Adrenal gland (tissue), 12 donors: ENCODE measurements around the gene ATG4D. TPM values are rescaled to one million over a fixed set of nuclear protein-coding genes. Genes with fewer than 3 reads are reported as not detected.

Experiments
- DNase-seq, 7 donors: peaks; one replicate each; pipeline ENCODE4 v3.0.0-alpha.2; 2019 to 2020
- H3K27ac ChIP-seq, 5 donors: fragments of 200-600 bp; sonication (generic) in 4 of 5; 1 replicate in 3 of 5; 2 replicates in 2 of 5; pipeline versions ENCODE4 v1.5.1 to v1.8.0; 2016 to 2020; ENCODE audit warnings: mild to moderate bottlenecking in 1 of 5
- H3K27me3 ChIP-seq: fragments of 200-600 bp; 2 replicates; pipeline ENCODE4 v1.8.0; 2021
- H3K36me3 ChIP-seq, 2 donors: fragments of 200-600 bp; replicated peaks in 1 of 2; 1 replicate in 1 of 2; 2 replicates in 1 of 2; pipeline versions ENCODE4 v1.5.1 to v1.8.0; 2018 to 2022
- H3K4me1 ChIP-seq, 2 donors: fragments of 200-600 bp; replicated peaks in 1 of 2; 1 replicate in 1 of 2; 2 replicates in 1 of 2; pipeline versions ENCODE4 v1.5.1 to v1.8.0; 2018 to 2021
- H3K4me3 ChIP-seq, 4 donors: fragments of 200-600 bp; sonication (generic) in 3 of 4; one replicate each; pipeline ENCODE4 v1.5.1; 2016 to 2018
- H3K9me3 ChIP-seq, 3 donors: fragments of 200-600 bp; sonication (generic) in 1 of 3; replicated peaks in 1 of 3; 1 replicate in 2 of 3; 2 replicates in 1 of 3; pipeline versions ENCODE4 v1.5.1 to v1.8.0; 2016 to 2021
- CTCF ChIP-seq, 6 experiments: fragments of 450-650 bp in 4 of 6; fragments of 200-600 bp in 2 of 6; sonication (generic) in 1 of 6; IDR thresholded peaks; 1 replicate in 5 of 6; 2 replicates in 1 of 6; pipeline versions ENCODE4 v1.5.1 to v1.8.0; 2016 to 2021; ENCODE audit warnings: antibody characterized with exemption in 6 of 6, mild to moderate bottlenecking in 2 of 6, moderate library complexity in 1 of 6
- POLR2A ChIP-seq, 2 donors: fragments of 450-650 bp; IDR thresholded peaks; one replicate each; pipeline ENCODE4 v1.6.1; 2017; ENCODE audit warnings: antibody characterized with exemption in 2 of 2, mild to moderate bottlenecking in 2 of 2, moderate library complexity in 1 of 2
- WGBS, 4 donors: extraction: QIAGEN DNeasy Blood & Tissue Kit in 2 of 4; methylation state at CpG; one replicate each; pipeline versions ENCODE4 v1.1.5 to v1.1.7; 2013 to 2017; 5-methylcytosine and 5-hydroxymethylcytosine counted together
- intact Hi-C, 2 donors: fragments of 100-400 bp; cut with DNase I; formaldehyde crosslinking; loops; one replicate each; pipeline versions ENCODE4 v1.14.1 to v1.15.0; 2022 to 2023
- polyA plus RNA-seq, 3 donors: library from polyadenylated mRNA; stranded (reverse); fragments of 200-250 nt in 2 of 3; fragments of 350-450 nt in 1 of 3; fragmentation: Illumina TruSeq in 1 of 3; extraction: RNeasy Lipid Tissue Mini Kit (QIAGEN cat#74804) in 1 of 3; gene quantifications; one replicate each; pipeline ENCODE4 v1.2.3, GENCODE V29; 2013 to 2014
- total RNA-seq, 9 donors: library from RNA; depleted of rRNA in 4 of 9; stranded (reverse); fragments of >200 nt in 4 of 9; fragments of 120-200 nt in 1 of 9; fragmentation: NEBNext Ultra II Directional in 1 of 9; extraction: Animal tissue kit (Norgen Biotek cat#: 25700) in 1 of 9; gene quantifications; one replicate each; pipeline versions ENCODE4 v1.1.0 to v1.2.4, GENCODE V29; 2013 to 2023
- donor health status: healthy with polysubstance abuse.
- donor health status: Bipolar disorder and iron deficiency.
- donor health status: DM: yes; HTN: yes; CAD: no.
- donor health status: DM: no; HTN: no; CAD: no.
- donor health status: DM: no; HTN: no; CAD: no.
- donor health status: DM: yes; HTN: yes; CAD: no.

Gene ATG4D
- total and polyA plus RNA-seq, 12 donors, result 7.4 to 93.7 (median 38.5) TPM

GRCh38 chr19:10553087-10553667 lies 9.5 kb downstream of the ATG4D start:
- H3K4me3 ChIP-seq, result no peak overlapping the region
- intact Hi-C loops, result no loop called here
- H3K27ac ChIP-seq, result no peak overlapping the region
- no peak for DNase-seq
- H3K9me3 ChIP-seq, result no peaks in the 10 kb centered on the region
- no peaks in the 10 kb centered on the region for H3K27me3 ChIP-seq
- no peaks in the 10 kb centered on the region for H3K4me1 ChIP-seq
- WGBS, 4 donors, result 58 to 81% (median 72%) methylated on average over 7 to 13 of the region's 13 CpGs
- peaks cover 0 to 93% of the 10 kb centered on the region in 2 donors for H3K36me3 ChIP-seq
- no peak for TF ChIP-seq POLR2A (IDR thresholded peaks at IDR 0.05)
- no peak for TF ChIP-seq CTCF (IDR thresholded peaks at IDR 0.05)

GRCh38 chr19:10553943-10554381 lies 10.3 kb downstream of the ATG4D start:
- intact Hi-C loops, result no loop called here
- Histone ChIP-seq H3K27ac (peak overlapping the region in 1 of 5 donors; percentile 6), H3K9me3 (no peaks in the 10 kb centered on the region), H3K36me3 (peaks cover 0 to 94% of the 10 kb centered on the region in 2 donors), H3K4me1 (no peaks in the 10 kb centered on the region), H3K27me3 (no peaks in the 10 kb centered on the region), H3K4me3 (no peak overlapping the region)
- 56 to 78% (median 70%) methylated on average over 1 to 12 of the region's 12 CpGs for WGBS, 4 donors
- DNase-seq, result no peak
- TF ChIP-seq CTCF (IDR thresholded peaks at IDR 0.05) (no peak), POLR2A (IDR thresholded peaks at IDR 0.05) (no peak)

DNA sequence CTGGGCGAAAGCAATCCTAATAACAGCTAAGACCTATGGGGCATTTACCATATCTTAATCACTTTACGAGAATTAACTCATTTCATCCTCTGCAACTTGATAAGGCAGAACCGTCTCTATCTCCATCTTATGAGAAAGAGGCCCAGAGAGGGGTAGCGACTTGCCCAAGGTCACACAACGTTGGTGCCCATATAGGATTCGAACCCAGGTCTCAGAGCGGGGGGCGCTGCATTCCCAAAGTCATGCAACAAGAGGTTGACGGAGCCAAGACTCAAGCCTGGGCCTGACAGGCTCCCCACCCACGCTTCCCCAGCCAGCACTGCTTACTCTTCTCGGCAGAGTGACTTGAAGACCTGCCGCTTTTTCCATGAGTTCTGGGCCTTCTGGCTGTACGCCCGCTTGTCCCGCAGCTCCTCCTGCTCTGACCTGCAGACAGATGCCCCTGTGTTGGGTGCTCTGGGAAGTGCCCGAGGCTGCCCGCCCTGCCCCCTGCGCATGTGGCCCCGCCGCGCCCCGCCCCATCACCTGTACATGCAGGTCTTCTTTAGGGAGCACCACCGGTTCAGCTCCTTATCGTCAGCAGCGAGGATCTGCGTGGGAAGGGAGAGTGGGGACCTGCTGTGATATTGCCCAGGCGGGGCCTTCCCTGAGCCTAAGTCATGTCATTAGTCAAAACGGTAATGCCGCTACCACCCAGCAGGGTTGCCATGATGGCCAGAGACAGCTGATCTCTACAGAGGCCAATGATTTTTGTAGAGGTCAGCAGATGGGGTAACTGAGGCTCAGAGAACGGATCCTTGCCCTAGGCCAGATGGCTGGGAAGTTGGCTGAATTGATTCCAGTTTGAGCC lies 11.3 kb downstream of the ATG4D start:
- no peak for DNase-seq
- WGBS, 4 donors, result 82 to 87% (median 86%) methylated on average over 16 to 30 of the region's 30 CpGs
- TF ChIP-seq CTCF (IDR thresholded peaks at IDR 0.05) (peak in 2 of 6 experiments; percentile 13), POLR2A (IDR thresholded peaks at IDR 0.05) (no peak)
- Histone ChIP-seq H3K4me3 (no peak overlapping the region), H3K27ac (no peak overlapping the region), H3K9me3 (no peaks in the 10 kb centered on the region), H3K4me1 (no peaks in the 10 kb centered on the region), H3K27me3 (no peaks in the 10 kb centered on the region), H3K36me3 (peaks cover 0 to 94% of the 10 kb centered on the region in 2 donors)
- intact Hi-C loops, result no loop called here

DNA sequence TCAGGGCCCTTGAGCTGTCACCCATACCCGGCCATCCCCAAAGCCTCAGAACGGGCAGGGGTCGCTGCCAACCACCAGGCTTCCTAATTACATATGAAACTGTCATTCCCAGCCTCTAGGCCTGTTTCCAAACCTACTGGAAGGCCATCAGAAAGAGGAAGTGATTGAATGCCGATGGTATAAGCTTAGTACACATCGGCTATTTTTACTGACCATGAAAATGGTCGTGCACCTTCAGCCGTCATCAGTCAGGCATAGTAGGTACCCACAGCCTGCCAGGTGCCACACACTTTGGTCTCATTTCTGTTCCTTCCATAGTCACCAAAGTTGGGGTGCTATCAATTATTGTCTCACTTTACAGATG lies 11.9 kb downstream of the ATG4D start:
- TF ChIP-seq CTCF (IDR thresholded peaks at IDR 0.05) (peak in 1 of 6 experiments; percentile 3), POLR2A (IDR thresholded peaks at IDR 0.05) (no peak)
- H3K27me3 ChIP-seq, result no peaks in the 10 kb centered on the region
- H3K4me1 ChIP-seq, result no peaks in the 10 kb centered on the region
- H3K9me3 ChIP-seq, result no peaks in the 10 kb centered on the region
- WGBS, 4 donors, result 20 to 63% (median 57%) methylated on average over 2 to 7 of the region's 7 CpGs
- intact Hi-C loops, result no loop called here
- H3K36me3 ChIP-seq, result peaks cover 0 to 94% of the 10 kb centered on the region in 2 donors
- no peak for DNase-seq
- H3K4me3 ChIP-seq, result no peak overlapping the region
- H3K27ac ChIP-seq, result peak overlapping the region in 1 of 5 donors; percentile 8
